CD4-positive, CD25-positive, alpha-beta regulatory T cell (primary cell): Measurements from ENCODE around the gene SLC25A38. TPM values are rescaled to one million over a fixed set of nuclear protein-coding genes. Genes with fewer than 3 reads are reported as not detected.
A peak's percentile ranks its signal among the peaks of the same experiment; 100 is the strongest.

Experiments used
- ATAC-seq, 2 donors: fragments of 150-1000 bp; cut with Tn5 transposase; one replicate each; pipeline ENCODE4 v1.10.0; 2021; ENCODE audit warnings: low read depth in 2 of 2, moderate number of reproducible peaks in 2 of 2, moderate library complexity in 1 of 2
- DNase-seq, 3 donors: peaks; one replicate each; pipeline versions ENCODE4 v3.0.0 to v3.0.0-alpha.2; 2012 to 2022; ENCODE audit warnings: mixed read lengths in 1 of 3
- H3K27ac ChIP-seq: one replicate; pipeline ENCODE4 v1.7.0; 2013; ENCODE audit warnings: mild to moderate bottlenecking, low read length; ENCODE audit not compliant: insufficient read depth, poor library complexity, severe bottlenecking
- H3K27me3 ChIP-seq: one replicate; pipeline ENCODE4 v1.7.0; 2013; ENCODE audit warnings: low read length; ENCODE audit not compliant: control insufficient read depth, insufficient read depth
- H3K36me3 ChIP-seq: one replicate; pipeline ENCODE4 v1.7.0; 2013; ENCODE audit warnings: mild to moderate bottlenecking, low read length, moderate library complexity; ENCODE audit not compliant: control insufficient read depth, insufficient read depth
- H3K4me1 ChIP-seq: 2 replicates; pipeline ENCODE4 v1.7.0; 2013; ENCODE audit warnings: mild to moderate bottlenecking, low read length; ENCODE audit not compliant: insufficient read depth, control insufficient read depth, poor library complexity, severe bottlenecking
- H3K4me3 ChIP-seq: one replicate; pipeline ENCODE4 v1.7.0; 2013; ENCODE audit warnings: low read depth, mild to moderate bottlenecking, low read length, moderate library complexity
- H3K9me3 ChIP-seq, 2 experiments: 1 replicate in 1 of 2; 2 replicates in 1 of 2; pipeline ENCODE4 v1.7.0; 2013; ENCODE audit warnings: low read length in 2 of 2, mild to moderate bottlenecking in 1 of 2, moderate library complexity in 1 of 2; ENCODE audit not compliant: control insufficient read depth in 2 of 2
- H3K27ac Mint-ChIP-seq, 3 donors: one replicate each; pipeline ENCODE4 v1.8.0; 2020 to 2022; ENCODE audit warnings: mild to moderate bottlenecking in 3 of 3, mixed read lengths in 3 of 3, moderate library complexity in 2 of 3
- H3K27me3 Mint-ChIP-seq: one replicate; pipeline ENCODE4 v1.8.0; 2022; ENCODE audit warnings: mild to moderate bottlenecking, mixed read lengths
- H3K36me3 Mint-ChIP-seq: one replicate; pipeline ENCODE4 v1.8.0; 2020; ENCODE audit warnings: mixed read lengths
- H3K4me1 Mint-ChIP-seq, 4 donors: one replicate each; pipeline ENCODE4 v1.8.0; 2020 to 2022; ENCODE audit warnings: mixed read lengths in 4 of 4, mild to moderate bottlenecking in 1 of 4
- H3K4me3 Mint-ChIP-seq, 4 donors: one replicate each; pipeline ENCODE4 v1.8.0; 2020 to 2022; ENCODE audit warnings: mild to moderate bottlenecking in 4 of 4, mixed read lengths in 4 of 4, moderate library complexity in 3 of 4
- H3K9me3 Mint-ChIP-seq, 7 donors: one replicate each; pipeline ENCODE4 v1.8.0; 2020 to 2022; ENCODE audit warnings: mixed read lengths in 7 of 7, mild to moderate bottlenecking in 3 of 7, moderate library complexity in 2 of 7
- polyA plus RNA-seq, 4 donors: library from polyadenylated mRNA; unstranded; fragments of 300-500 nt; fragmentation: Illumina TruSeq; gene quantifications; one replicate each; pipeline ENCODE4 v1.2.3, GENCODE V29; 2021
- total RNA-seq: library from RNA; stranded (reverse); gene quantifications from one replicate; pipeline ENCODE4 v1.2.3, GENCODE V29; 2022

Gene SLC25A38, protein sequence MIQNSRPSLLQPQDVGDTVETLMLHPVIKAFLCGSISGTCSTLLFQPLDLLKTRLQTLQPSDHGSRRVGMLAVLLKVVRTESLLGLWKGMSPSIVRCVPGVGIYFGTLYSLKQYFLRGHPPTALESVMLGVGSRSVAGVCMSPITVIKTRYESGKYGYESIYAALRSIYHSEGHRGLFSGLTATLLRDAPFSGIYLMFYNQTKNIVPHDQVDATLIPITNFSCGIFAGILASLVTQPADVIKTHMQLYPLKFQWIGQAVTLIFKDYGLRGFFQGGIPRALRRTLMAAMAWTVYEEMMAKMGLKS
- total RNA-seq (52.2 TPM), polyA plus RNA-seq (10 to 100 TPM; 60.9 to 70.1 (median 65.4) TPM)

DNA sequence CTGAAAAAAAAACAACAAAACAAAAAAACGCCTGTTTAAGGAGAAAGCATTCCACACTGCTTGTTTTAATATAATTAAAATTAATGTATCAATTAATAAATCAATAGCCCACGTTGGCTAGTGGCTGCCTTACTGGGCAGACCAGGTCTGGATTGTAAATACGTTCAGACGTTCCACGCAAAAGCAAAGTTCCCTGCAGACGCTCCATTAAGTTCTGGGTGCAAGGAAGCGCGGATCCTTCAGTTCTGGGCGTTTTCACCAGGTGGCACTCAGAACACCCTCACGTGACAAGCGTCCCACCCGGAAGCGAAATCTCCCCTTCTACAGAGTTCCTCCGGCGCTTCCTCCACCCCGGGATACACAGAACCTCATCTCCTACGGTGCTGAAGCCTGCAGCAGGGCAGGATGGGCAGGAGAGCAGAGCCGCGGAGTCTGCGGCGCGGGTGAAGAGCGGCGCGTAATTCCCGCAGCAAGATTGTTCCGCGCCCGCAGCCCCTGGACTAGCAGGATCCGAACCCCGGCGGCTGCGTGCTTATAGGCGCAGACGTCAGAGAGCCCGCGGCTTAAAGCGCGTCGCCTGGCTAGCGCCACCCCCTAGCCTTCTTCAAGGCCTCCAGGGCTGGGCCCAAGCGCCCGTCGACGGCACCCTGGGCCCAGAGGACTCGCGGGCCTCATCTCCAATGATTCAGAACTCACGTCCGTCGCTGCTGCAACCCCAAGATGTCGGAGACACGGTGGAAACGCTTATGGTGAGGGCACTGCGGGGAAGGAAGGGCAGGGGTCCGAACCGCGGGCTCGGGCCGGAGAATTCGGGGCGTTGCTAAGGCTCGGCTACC, at the start of gene SLC25A38:
TSS of gene SLC25A38 (plus strand) at position 326 of the 836 bp plus-strand sequence. CDS start at position 681, 355 bp downstream.
- Histone ChIP-seq H3K4me3 (peak within 1 kb of the TSS; percentile 82), H3K4me1 (peaks cover 55% of the 10 kb centered on the region), H3K36me3 (no peaks in the 10 kb centered on the region), H3K27ac (peak within 1 kb of the TSS; percentile 97), H3K27me3 (no peaks in the 10 kb centered on the region), H3K9me3 (no peaks in the 10 kb centered on the region)
- DNase-seq: peak; percentile 73 to 94 (median 84)
- H3K36me3 Mint-ChIP-seq: peaks cover 8% of the 10 kb centered on the region
- H3K4me3 Mint-ChIP-seq: peak within 1 kb of the TSS; percentile 98 to 100 (median 99)
- H3K27ac Mint-ChIP-seq: peak within 1 kb of the TSS; percentile 93 to 99 (median 99)
- no peaks in the 10 kb centered on the region for H3K27me3 Mint-ChIP-seq
- H3K9me3 Mint-ChIP-seq: peaks cover 0 to 1% (median 0%) of the 10 kb centered on the region in 7 donors
- ATAC-seq: peak; percentile 76 to 86
- H3K4me1 Mint-ChIP-seq: peaks cover 34 to 56% (median 42%) of the 10 kb centered on the region in 4 donors

DNA sequence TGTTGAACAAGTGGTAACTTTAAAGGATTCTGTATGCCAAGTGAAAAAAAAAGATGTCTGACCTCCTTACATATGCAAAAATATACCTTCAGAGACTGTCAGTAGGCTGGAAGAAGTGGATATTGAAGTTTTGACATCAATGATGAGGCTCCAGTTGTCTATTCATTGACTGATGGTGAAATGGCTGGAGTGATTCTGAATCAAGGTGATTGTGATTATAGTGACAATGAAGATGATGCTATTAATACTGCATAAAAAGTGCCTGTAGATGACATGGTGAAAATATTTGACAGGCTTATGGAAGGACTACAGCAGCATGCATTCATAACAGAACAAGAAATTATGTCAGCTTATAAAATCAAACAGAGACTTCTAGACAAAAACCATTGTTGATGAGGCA, 49.6 kb upstream of the SLC25A38 start:
- H3K4me1 Mint-ChIP-seq: peaks cover 21 to 57% (median 38%) of the 10 kb centered on the region in 4 donors
- ATAC-seq (no peak), DNase-seq (no peak)
- Histone ChIP-seq H3K27me3 (no peaks in the 10 kb centered on the region), H3K36me3 (peaks cover 13% of the 10 kb centered on the region), H3K4me3 (peak overlapping the region; percentile 66), H3K27ac (peak overlapping the region; percentile 69), H3K4me1 (peaks cover 37% of the 10 kb centered on the region), H3K9me3 (no peaks in the 10 kb centered on the region)
- H3K4me3 Mint-ChIP-seq: peak overlapping the region in 3 of 4 donors; percentile 1 to 92 (median 90)
- H3K36me3 Mint-ChIP-seq: peaks cover 13% of the 10 kb centered on the region
- H3K9me3 Mint-ChIP-seq: peaks cover 0 to 5% (median 0%) of the 10 kb centered on the region in 7 donors
- H3K27me3 Mint-ChIP-seq: no peaks in the 10 kb centered on the region
- no peak overlapping the region for H3K27ac Mint-ChIP-seq

DNA sequence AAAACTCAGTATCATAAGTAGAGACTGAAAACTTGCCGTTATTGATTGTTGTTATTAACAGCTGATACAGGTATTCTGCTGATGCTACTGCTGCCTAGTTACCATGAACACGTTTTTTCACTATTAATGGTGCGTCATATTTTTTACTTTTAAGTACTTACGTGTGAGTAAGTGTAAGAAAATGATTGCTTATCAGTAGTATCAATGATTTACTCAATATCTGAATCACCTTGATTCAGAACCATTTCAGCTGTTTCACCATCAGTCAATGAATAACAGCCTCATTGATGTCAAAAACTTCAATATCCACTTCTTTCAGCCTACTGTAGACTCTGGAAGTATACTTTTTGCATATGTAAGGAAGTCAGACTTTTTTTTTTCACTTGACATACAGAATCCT, 49.0 kb upstream of the SLC25A38 start:
- peak overlapping the region; percentile 17 for H3K4me3 ChIP-seq
- H3K27me3 ChIP-seq: no peaks in the 10 kb centered on the region
- H3K4me1 Mint-ChIP-seq: peaks cover 21 to 55% (median 37%) of the 10 kb centered on the region in 4 donors
- peak overlapping the region in 3 of 4 donors; percentile 47 to 83 (median 68) for H3K4me3 Mint-ChIP-seq
- DNase-seq (no peak), ATAC-seq (peak; percentile 25 to 38)
- no peaks in the 10 kb centered on the region for H3K27me3 Mint-ChIP-seq
- H3K4me1 ChIP-seq: peaks cover 31% of the 10 kb centered on the region
- peaks cover 0 to 5% (median 0%) of the 10 kb centered on the region in 7 donors for H3K9me3 Mint-ChIP-seq
- H3K36me3 Mint-ChIP-seq: peaks cover 13% of the 10 kb centered on the region
- H3K27ac Mint-ChIP-seq: peak overlapping the region in 2 of 3 donors; percentile 43 to 67
- no peaks in the 10 kb centered on the region for H3K9me3 ChIP-seq
- peaks cover 17% of the 10 kb centered on the region for H3K36me3 ChIP-seq
- H3K27ac ChIP-seq: peak overlapping the region; percentile 69

DNA sequence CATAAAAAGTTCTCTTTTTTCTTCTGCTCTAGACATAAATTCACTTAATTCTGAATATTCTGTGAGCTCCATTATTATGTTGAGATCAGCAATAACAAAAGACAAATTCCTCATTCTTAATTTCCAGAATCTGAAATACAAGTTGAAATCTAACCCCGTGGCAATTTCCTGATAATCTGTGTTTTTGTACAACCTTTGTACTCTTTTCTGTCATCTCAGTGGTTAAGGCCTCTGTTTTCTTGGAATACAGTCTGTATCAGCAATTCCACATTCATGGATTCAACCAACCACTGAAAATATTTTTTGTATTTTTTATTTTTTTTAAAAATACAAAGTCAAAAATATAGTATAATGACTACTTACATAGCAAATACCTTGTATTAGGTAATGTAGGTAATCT, 45.0 kb upstream of the SLC25A38 start:
- H3K27ac Mint-ChIP-seq: no peak overlapping the region

DNA sequence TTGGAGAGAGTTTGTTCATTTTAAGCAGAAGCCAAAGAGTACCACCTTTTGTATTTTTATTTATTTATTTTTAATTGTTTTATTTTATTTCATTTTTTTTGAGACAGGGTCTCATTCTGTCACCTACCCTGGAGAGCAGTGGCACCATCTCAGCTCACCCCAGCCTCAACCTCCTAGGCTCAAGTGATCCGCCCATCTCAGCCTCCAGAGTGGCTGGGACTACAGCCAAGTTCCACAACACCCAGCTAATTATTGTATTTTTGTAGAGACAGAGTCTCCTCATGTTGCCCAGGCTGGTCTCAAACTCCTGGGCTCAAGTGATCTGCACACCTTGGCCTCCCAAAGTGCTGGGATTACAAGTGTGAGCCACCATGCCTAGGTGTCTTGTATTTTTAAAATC, 44.1 kb upstream of the SLC25A38 start:
- Mint-ChIP-seq H3K27ac (no peak overlapping the region), H3K27me3 (no peaks in the 10 kb centered on the region), H3K9me3 (peaks cover 0 to 5% (median 0%) of the 10 kb centered on the region in 7 donors), H3K4me3 (no peak overlapping the region), H3K36me3 (peaks cover 8% of the 10 kb centered on the region), H3K4me1 (peaks cover 5 to 27% (median 21%) of the 10 kb centered on the region in 4 donors)
- Histone ChIP-seq H3K36me3 (peaks cover 6% of the 10 kb centered on the region), H3K27ac (no peak overlapping the region), H3K27me3 (no peaks in the 10 kb centered on the region), H3K9me3 (no peaks in the 10 kb centered on the region), H3K4me3 (no peak overlapping the region), H3K4me1 (peaks cover 6% of the 10 kb centered on the region)
- no peak for DNase-seq
- ATAC-seq: no peak

More for the DNA sequence above, 45.0 kb upstream of the SLC25A38 start:
- no peak for DNase-seq
- Mint-ChIP-seq H3K4me1 (peaks cover 8 to 34% (median 21%) of the 10 kb centered on the region in 4 donors), H3K27me3 (no peaks in the 10 kb centered on the region), H3K36me3 (peaks cover 8% of the 10 kb centered on the region), H3K9me3 (peaks cover 0 to 5% (median 0%) of the 10 kb centered on the region in 7 donors), H3K4me3 (no peak overlapping the region)
- Histone ChIP-seq H3K27ac (no peak overlapping the region), H3K36me3 (peaks cover 7% of the 10 kb centered on the region), H3K27me3 (no peaks in the 10 kb centered on the region), H3K9me3 (no peaks in the 10 kb centered on the region), H3K4me1 (peaks cover 6% of the 10 kb centered on the region), H3K4me3 (no peak overlapping the region)
- no peak for ATAC-seq

DNA sequence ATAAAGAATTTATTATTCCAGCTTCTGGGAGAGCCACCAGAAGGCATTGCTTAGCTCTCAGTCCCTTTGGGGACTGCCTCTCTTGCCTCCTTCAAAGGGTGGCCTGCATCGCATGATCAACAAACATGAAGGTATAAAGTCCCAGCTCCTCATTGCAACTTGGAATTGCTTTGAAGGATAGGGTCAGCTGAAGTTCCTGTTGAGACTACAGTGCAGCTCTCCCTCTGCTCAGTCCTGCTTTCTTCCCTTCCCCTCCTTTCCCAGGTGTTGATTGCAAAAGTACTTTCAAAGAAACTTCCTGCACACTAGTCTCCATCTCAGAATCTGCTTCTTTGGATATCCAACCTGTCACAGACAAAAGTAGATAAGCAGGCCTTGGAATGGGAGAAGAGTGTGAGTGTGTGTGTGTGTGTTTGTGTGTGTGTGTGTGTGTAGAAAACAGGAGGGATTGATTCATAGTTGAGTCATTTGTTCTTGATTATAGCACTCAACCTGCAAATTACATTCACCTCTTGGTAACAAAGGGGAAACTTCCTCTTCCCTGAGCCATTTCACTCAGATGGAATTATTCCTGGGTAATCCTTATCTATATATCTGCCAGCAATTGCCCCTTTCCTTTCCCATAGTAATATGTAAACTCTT, 40.0 kb upstream of the SLC25A38 start:
- Histone ChIP-seq H3K9me3 (no peaks in the 10 kb centered on the region), H3K4me3 (no peak overlapping the region), H3K27me3 (no peaks in the 10 kb centered on the region), H3K36me3 (peaks cover 5% of the 10 kb centered on the region), H3K4me1 (peaks cover 18% of the 10 kb centered on the region), H3K27ac (no peak overlapping the region)
- Mint-ChIP-seq H3K4me1 (peaks cover 16 to 29% (median 23%) of the 10 kb centered on the region in 4 donors), H3K4me3 (no peak overlapping the region), H3K27ac (no peak overlapping the region), H3K27me3 (no peaks in the 10 kb centered on the region), H3K36me3 (no peaks in the 10 kb centered on the region), H3K9me3 (no peaks in the 10 kb centered on the region)
- ATAC-seq (no peak), DNase-seq (no peak)

DNA sequence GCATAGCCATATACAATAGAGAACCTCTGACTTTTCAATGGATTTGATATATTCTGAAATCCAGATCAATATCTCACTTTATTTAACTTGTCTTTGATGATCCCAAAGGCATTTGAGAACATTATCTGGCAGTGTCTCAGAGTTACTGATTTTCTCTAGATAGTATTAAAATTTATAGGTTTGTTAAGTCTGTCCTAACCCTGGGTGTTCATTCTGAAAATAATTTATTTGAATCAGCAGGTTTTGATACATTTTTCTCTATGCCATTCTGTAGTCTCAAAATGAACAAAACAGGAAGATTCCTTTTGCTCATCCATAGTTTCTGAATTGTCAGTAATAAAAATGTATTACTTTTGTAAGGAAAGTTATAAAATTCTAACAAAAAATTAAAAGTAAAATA, 39.4 kb upstream of the SLC25A38 start:
- H3K27ac Mint-ChIP-seq: no peak overlapping the region
- H3K27me3 Mint-ChIP-seq: no peaks in the 10 kb centered on the region
- Histone ChIP-seq H3K27me3 (no peaks in the 10 kb centered on the region), H3K9me3 (no peaks in the 10 kb centered on the region), H3K4me3 (no peak overlapping the region), H3K36me3 (peaks cover 2% of the 10 kb centered on the region), H3K4me1 (peaks cover 18% of the 10 kb centered on the region), H3K27ac (no peak overlapping the region)
- H3K4me1 Mint-ChIP-seq: peaks cover 18 to 29% (median 24%) of the 10 kb centered on the region in 4 donors
- no peaks in the 10 kb centered on the region for H3K9me3 Mint-ChIP-seq
- ATAC-seq: no peak
- H3K4me3 Mint-ChIP-seq: no peak overlapping the region
- H3K36me3 Mint-ChIP-seq: no peaks in the 10 kb centered on the region
- DNase-seq: no peak
